NCI-H146 treated with DMSO at 0.1 percent for 48 hours (cell line): Measurements from ENCODE around the gene GPR157.

Experiments used
- DNase-seq: peaks from one replicate; lab custom pipeline; 2025; ENCODE audit not compliant: unreplicated experiment; lab: John Stamatoyannopoulos, UW

Gene GPR157

GRCh38 chr1:9093091-9093490 lies 35.8 kb downstream of the GPR157 start:
- DNase-seq = no peak

GRCh38 chr1:9088807-9089206 lies 40.1 kb downstream of the GPR157 start:
- DNase-seq = no peak

- no peak for DNase-seq
Measured at GRCh38 chr1:9087411-9088125, 41.3 kb downstream of the GPR157 start.

- DNase-seq = no peak
Measured at GRCh38 chr1:9086796-9087195, 42.1 kb downstream of the GPR157 start.

GRCh38 chr1:9086045-9086444 lies 42.9 kb downstream of the GPR157 start:
- DNase-seq = no peak

GRCh38 chr1:9085306-9085940 lies 43.5 kb downstream of the GPR157 start:
- no peak for DNase-seq

GRCh38 chr1:9084906-9085305 lies 44.0 kb downstream of the GPR157 start:
- no peak for DNase-seq

- DNase-seq = no peak
Measured at GRCh38 chr1:9081473-9081872, 47.4 kb downstream of the GPR157 start.

GRCh38 chr1:9080705-9081291 lies 48.1 kb downstream of the GPR157 start:
- no peak for DNase-seq

- DNase-seq = no peak
Measured at GRCh38 chr1:9079988-9080704, 48.8 kb downstream of the GPR157 start.

GRCh38 chr1:9078752-9079500 lies 50.0 kb downstream of the GPR157 start:
- no peak for DNase-seq

- no peak for DNase-seq
Measured at GRCh38 chr1:9078015-9078751, 50.7 kb downstream of the GPR157 start.

GRCh38 chr1:9075022-9075421 lies 53.9 kb downstream of the GPR157 start:
- no peak for DNase-seq

- DNase-seq = no peak
Measured at GRCh38 chr1:9073143-9073542, 55.8 kb downstream of the GPR157 start.

- no peak for DNase-seq
Measured at GRCh38 chr1:9071554-9072235, 57.2 kb downstream of the GPR157 start.

GRCh38 chr1:9070486-9070885 lies 58.4 kb downstream of the GPR157 start:
- no peak for DNase-seq

GRCh38 chr1:9069326-9070100 lies 59.4 kb downstream of the GPR157 start, which contains the start of gene SLC2A5:
TSS of gene SLC2A5 (minus strand) at chr1:9069635. CDS start at chr1:9069536, 99 bp downstream.
- DNase-seq = no peak

GRCh38 chr1:9068981-9069325 lies 59.9 kb downstream of the GPR157 start:
- no peak for DNase-seq
